GM08714 (cell line): ENCODE results near the gene KSR2.
A peak's percentile ranks its signal among the peaks of the same experiment; 100 is the strongest.
"Not testable (repeated sequence)": the region's sequence is repeated elsewhere in the genome, so short reads cannot be mapped to it uniquely, and the experiment has no call there.

Experiments used
- H3K4me3 ChIP-seq: fragments of 200-500 bp; sonication (Bioruptor generic); 2 replicates; pipeline ENCODE4 v1.5.1; 2014; ENCODE audit warnings: mild to moderate bottlenecking, low read length, inconsistent platforms
- ZNF274 ChIP-seq: IDR thresholded peaks from 2 replicates; pipeline ENCODE4 v1.6.1; 2012; ENCODE audit warnings: mild to moderate bottlenecking, low read depth, low read length

Gene KSR2

DNA sequence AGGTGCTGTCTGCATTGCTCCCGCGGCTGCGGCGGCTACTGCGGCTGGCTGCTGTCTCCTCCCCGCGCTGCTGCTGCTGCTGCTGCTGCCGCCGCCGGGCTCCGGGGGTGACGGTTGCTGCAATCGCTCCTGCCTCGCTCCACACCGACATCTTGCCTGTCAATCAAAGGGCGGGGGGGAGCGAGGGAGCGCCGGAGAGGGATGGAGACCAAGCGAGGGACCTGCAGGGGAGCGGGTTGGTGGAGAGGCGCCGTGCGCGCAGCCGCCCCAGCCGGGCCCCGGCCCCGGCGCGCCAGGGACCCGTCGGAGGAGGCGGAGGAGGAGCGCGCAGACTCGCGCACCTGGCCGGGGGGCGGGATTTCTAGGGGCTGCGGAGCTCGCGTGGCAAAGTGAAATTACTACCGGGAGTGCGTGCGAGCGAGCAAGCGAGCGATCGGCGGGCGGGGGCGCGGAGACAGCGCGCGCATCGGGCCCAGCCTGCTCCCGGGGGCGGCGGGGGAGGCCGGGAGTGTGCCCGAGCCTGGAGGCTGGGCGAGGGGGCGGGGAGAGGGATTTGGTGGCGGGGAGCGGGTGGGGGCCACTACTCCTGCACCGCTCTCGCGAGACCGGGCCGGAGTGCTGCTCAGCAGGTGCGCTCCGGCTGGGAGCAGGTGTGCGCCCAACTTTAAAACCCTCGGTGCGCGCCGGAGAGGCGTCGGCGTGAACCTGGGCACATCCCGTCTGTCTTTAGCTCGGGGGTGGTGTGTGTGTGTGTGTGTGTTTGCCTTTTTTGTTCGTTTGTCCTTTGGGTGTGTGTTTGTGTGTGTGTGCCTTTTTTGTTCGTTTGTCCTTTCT lies at the start of gene KSR2:
Gene KSR2, minus strand, starts transcription at position 165 of the 834 bp plus-strand sequence. CDS start 735 bp downstream, outside the sequence.
- H3K4me3 ChIP-seq: peak within 1 kb of the TSS; percentile 69; the same call in 1 of the 2 replicates
- no peak for TF ChIP-seq ZNF274

DNA sequence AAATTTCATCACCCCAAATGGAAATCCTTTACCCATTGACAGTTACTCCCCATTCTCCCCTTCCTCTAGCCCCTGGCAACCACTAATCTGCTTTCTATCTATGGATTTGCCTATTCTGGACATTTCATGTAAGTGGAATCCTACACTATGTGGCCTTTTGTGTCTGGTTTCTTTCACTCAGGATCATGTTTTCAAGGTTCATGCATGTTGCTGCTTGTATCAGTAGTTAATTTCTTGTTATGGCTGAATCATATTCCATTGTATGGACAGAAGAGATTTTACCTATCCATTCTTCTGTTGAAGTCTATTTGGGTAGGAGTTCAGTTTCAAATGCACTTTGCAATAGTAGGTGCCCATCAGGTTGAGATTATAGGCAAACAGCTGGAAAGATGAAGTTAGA lies 49.1 kb upstream of the KSR2 start:
- H3K4me3 ChIP-seq: peak overlapping the region; percentile 92
- no peak for TF ChIP-seq ZNF274

- no peak for TF ChIP-seq ZNF274
- peak within 1 kb of the TSS; percentile 92 for H3K4me3 ChIP-seq
Measured at GRCh38 chr12:118016424-118017264, 47.9 kb upstream of the KSR2 start, which contains the start of gene RFC5. TSS of gene RFC5 (plus strand) at chr12:118016703. CDS start at chr12:118016828, 125 bp downstream.

DNA sequence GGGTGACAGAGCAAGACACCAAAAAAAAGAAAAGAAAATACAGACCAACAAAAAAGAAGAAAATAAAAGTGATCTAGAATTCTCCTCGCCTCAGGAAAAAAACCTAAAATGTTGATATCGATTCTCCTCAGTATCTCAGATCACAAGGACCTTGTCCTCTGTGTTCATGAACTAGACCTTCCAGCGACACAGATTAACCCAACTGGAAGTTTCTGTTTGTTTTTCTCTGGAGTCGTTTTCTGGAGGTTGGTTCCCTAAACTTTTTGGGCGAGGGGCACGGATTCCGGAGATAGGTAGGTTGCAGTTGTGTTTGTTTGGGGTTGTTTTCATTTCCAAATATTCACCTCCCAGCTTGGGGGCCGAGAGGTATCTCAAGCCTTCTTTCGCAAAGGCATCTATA lies 47.2 kb upstream of the KSR2 start:
- peak overlapping the region; percentile 26; the same call in 1 of the 2 replicates for H3K4me3 ChIP-seq
- TF ChIP-seq ZNF274: no peak

- H3K4me3 ChIP-seq: no peak overlapping the region
- no peak for TF ChIP-seq ZNF274
Measured at GRCh38 chr12:118015306-118015705, 46.5 kb upstream of the KSR2 start.

GRCh38 chr12:118013283-118013682 lies 44.5 kb upstream of the KSR2 start:
- no peak overlapping the region for H3K4me3 ChIP-seq
- TF ChIP-seq ZNF274: no peak

- TF ChIP-seq ZNF274: no peak
- H3K4me3 ChIP-seq: no peak overlapping the region
Measured at GRCh38 chr12:118011961-118012360, 43.2 kb upstream of the KSR2 start.

- H3K4me3 ChIP-seq: no peak overlapping the region
- no peak for TF ChIP-seq ZNF274
Measured at GRCh38 chr12:118011377-118011776, 42.6 kb upstream of the KSR2 start.

DNA sequence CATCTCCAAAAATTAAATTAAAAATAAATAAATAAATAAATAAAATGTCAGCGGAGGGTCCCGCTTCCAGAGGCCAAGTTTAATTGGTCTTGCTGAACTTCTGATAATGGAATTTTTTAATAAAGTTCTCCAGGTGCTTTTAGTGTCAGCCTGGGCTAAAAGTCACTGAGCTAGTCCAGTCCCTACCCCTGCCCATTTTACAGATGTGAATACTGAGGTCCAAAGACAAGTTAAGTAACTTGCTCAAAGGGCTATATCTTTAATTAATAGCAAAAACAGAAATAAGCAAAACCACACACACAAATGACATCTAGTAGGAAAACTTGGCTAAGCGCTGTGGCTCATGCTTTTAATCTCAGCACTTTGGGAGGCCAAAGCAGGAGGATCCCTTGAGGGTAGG lies 42.1 kb upstream of the KSR2 start:
- H3K4me3 ChIP-seq: no peak overlapping the region
- TF ChIP-seq ZNF274: no peak

GRCh38 chr12:117999806-118000205 lies 31.0 kb upstream of the KSR2 start:
- not testable (repeated sequence) for H3K4me3 ChIP-seq

DNA sequence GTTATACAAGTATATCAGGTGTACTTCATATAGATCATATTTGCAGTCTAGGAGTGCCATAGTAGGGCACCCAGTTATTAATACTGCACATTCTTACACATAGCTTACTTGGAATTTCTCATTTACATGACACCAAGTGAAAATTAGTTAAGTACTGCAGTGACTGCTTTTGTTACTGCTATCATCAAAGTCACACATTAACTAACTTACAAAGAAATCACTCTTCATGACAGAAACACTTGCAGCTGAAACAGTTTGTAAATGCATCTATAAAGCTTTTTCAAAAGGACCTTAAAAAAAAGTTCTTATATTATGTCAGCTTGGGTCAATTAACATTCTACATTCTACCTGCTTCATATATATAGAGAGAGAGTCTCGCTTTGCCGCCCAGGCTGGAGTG lies 29.9 kb upstream of the KSR2 start:
- TF ChIP-seq ZNF274: no peak
- no peak overlapping the region for H3K4me3 ChIP-seq

DNA sequence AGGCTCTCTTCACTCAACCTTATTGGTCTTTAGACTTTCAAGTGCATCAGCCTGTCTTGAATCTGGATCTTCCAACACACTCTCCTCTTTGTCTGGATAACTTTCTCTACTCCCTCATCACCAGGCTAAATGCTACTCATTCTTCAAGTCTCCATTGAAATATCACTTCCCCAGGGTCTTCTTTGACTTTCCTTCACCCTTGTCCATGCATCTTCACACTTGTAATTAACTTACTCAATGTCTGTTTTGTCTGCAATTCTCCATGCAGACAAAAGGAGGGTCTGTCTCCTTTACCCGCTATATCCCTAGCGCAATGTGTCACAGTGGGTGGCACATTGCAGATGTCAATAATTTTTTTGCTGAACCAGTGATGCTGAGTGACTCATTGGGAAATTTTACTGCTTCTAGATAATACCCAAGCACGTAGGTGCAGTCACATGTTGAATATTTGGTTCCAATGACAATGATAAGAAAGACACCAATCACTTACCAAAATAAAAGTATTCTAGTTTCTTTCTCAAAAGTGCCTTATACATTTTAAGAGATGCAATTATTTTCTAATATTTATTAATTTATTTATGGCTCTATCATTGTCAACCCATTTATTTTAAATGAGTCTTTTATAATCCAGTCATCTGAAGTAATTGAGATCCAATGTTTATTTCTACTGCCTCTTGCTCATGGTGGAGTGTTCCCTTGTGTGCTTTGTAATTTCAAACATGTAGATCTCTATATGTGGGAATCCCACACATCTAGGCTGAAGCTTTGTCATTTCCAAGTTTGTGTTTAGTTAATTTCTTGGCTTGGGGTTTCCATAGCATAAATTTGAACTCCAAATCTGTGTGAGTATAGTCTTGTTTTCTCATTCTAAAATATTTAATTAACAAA lies 26.0 kb upstream of the KSR2 start:
- H3K4me3 ChIP-seq: no peak overlapping the region
- TF ChIP-seq ZNF274: no peak

DNA sequence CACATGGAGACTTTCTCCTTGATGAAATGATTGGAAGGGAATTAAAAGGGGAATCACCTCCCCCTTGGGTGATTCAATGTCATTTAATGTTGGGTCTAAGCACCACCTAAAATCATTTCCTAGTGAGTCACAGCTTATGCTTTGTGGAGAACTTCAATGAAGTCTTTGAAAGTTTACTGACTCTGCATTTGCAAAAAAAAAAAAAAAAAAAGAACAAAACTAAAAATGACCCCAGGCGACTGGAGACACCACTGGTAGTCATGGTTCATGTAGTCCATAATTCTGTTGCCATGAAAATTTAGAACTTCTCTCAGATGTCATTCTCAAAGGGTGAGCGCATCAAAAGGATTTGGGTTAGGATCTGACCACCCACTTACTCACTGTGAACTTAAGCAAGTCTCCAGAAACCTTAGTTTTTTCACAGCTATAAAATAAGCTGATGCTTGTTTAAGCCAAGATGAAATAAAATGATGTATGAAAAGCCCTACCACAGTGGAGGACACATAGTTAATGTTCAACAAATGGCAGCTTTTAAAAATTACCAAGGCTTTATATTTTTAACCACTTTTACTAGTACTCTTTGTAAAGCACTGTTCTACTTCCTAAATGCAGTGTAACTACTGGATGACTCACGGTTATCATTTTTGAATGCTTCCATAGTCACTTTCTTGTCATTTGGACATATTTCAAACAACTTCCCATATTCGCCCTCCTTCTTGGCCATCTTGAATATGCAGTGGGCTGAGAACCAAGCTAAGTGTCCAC lies 18.1 kb upstream of the KSR2 start:
- TF ChIP-seq ZNF274: no peak
- no peak overlapping the region for H3K4me3 ChIP-seq
